Aortic smooth muscle cell (primary cell): ENCODE results near the gene MRPS14. TPM values are rescaled to one million over a fixed set of nuclear protein-coding genes. Genes with fewer than 3 reads are reported as not detected.

Experiments used
- total RNA-seq: library from RNA; depleted of rRNA; stranded (reverse); fragments of >200 nt; gene quantifications from 2 replicates; pipeline ENCODE4 v1.2.3, GENCODE V29; 2014

Gene MRPS14
- total RNA-seq = 38.4 and 38.6 TPM in 2 replicates

DNA sequence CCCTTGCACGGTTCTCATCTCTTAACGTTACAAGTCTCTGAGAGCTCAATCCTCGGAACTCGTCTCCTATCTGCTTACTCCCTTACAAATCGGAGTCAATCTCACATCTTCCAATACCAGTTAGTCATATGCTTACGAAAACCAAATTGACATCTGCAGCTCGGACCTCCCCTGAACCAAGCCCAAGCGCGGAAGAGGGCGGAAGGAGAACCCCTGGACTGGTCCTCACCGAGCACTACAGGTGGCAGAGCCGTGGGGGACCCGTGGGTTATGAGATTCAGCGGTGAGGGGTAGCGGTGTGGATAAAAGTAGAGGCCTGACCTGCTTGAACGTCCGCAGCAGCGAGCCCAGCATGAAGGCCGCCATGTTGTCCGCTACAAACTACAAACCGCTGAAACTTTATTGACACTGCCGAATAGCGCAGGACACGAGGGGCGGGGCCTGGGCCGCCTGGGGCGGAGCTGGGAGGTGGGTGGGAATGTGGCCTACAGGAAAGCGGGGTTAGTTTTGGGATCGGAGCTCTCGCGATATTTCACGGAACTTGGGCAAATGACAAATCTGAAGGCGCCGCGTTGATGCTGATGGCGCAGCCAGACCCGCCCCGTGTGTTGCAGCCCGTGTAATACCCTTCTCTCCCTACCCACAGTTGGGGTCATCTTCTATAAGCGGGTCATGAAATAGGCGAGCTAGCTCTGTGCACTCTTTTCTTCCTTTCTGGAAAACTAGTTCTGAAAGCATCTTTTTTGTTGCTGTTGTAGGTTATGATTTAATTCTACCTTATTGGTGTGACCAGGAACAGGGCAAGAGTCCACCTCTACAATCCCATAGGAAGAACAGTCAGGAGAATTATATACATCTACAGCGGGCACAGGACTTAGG is at the start of gene MRPS14:
Gene MRPS14, minus strand, starts transcription at position 383 of the 879 bp plus-strand sequence. Its CDS starts 17 bp downstream, at position 366.

DNA sequence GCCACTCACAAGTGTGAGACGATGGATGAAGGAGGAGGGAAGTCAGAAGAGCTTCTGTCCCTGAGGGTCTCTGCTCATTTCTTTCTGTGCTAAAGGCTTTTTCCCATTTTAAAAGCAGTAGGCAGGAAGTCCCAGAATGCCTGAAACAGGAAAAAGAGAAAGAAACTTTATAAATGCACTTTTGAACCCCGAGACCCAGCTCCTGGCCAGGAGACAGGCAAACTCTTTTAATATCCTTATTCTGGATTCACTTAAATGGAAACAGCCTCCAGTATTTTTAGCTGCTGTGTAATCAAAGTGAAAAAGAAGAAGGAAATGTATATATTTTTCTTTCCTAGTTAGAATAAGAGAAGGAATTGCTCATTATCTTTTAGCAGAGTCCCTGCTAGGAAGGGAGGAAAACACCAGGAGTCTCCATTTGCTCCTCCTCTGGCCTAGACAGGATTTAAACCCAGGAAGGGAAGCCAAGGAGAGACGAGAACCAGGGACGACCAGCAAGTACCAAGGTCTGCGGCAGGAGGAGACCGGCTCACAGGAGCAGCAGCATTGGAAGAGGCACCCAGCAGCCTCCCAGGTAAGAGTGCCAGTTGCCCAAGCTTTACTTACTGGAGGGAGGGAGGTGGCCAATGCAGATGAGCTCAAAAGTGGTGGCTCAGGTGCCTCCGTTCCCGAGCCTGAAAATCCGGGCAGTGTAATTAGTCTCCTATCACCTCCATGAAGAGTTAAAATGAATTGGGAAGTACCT is 44.3 kb upstream of the MRPS14 start, which contains the start of gene TNN:
Gene TNN, plus strand, starts transcription at position 472 of the 745 bp plus-strand sequence. CDS start 9,586 bp downstream, outside the sequence.

DNA sequence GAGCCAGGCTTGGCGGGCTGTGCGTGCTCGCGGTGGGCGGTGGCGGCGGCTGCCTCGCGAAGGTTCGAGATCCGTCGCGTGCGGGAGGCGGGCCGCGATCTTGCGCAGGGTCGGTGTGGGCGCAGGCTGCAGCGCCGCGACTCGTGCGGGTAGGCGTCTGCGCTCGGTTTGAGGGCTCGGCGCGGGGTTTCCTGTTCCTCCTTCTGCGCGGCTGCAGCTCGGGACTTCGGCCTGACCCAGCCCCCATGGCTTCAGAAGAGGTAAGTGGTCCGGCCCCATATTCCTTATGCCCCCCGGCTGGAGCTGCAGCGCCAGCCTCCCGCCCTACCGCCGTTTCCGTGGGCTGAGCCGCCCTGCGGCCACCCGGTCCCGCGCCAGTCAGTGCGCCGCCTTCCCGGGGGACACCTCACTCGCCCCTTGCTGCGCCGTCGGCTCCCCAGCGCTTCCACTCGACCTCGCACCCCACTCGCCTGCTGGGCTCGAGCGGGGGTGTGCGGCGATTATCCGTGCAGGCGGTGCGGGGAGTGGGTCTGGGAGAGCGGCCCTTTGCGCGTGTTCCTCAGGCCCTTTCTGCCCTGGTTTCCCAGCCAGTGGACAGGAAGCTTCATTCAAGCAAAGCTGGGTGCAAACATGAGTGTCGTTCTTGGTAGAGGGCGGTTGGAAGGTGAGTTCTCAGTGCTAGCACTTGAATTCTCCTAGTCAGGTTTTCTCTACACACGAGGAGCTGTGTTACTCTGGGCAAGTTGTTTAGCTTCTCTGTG is 23.1 kb downstream of the MRPS14 start, which contains the start of gene CACYBP:
Gene CACYBP, plus strand, starts transcription at position 12 of the 761 bp plus-strand sequence. Its CDS starts 234 bp downstream, at position 246.

Other genes with a start within 250 kb of the MRPS14 start
- 339 and 345 TPM in 2 replicates for gene CACYBP, start 23.5 kb downstream of the MRPS14 start, total RNA-seq
- gene TNN, start 44.4 kb upstream of the MRPS14 start, total RNA-seq = not detected in 2 replicates
- 0.81 and 2.2 TPM in 2 replicates for gene KIAA0040, start 169.4 kb upstream of the MRPS14 start, total RNA-seq